Uterus (tissue), 4 donors: Measurements from ENCODE around the gene NGRN. TPM values are rescaled to one million over a fixed set of nuclear protein-coding genes. Genes with fewer than 3 reads are reported as not detected.

ENCODE experiments used
- DNase-seq, 2 donors: peaks; one replicate each; pipeline ENCODE4 v3.0.0-alpha.2; 2019 to 2020
- H3K27ac ChIP-seq, 2 donors: fragments of 200-600 bp; sonication (generic); 1 replicate in 1 of 2; 2 replicates in 1 of 2; pipeline ENCODE4 v1.5.1; 2016 to 2018
- H3K27me3 ChIP-seq, 2 donors: fragments of 200-600 bp; sonication (generic); one replicate each; pipeline ENCODE4 v1.5.1; 2018 to 2019; ENCODE audit warnings: control low read depth in 1 of 2
- H3K36me3 ChIP-seq, 2 donors: fragments of 200-600 bp; sonication (generic); one replicate each; pipeline ENCODE4 v1.5.1; 2019; ENCODE audit warnings: control low read depth in 1 of 2
- H3K4me1 ChIP-seq, 2 donors: fragments of 200-600 bp; sonication (generic); one replicate each; pipeline ENCODE4 v1.5.1; 2018 to 2019; ENCODE audit warnings: control low read depth in 1 of 2
- H3K4me3 ChIP-seq, 2 donors: fragments of 200-600 bp; sonication (generic); 1 replicate in 1 of 2; 2 replicates in 1 of 2; pipeline ENCODE4 v1.5.1; 2018 to 2019; ENCODE audit warnings: mild to moderate bottlenecking in 1 of 2
- H3K9me3 ChIP-seq, 2 donors: fragments of 200-600 bp; sonication (generic); one replicate each; pipeline ENCODE4 v1.5.1; 2019; ENCODE audit warnings: control low read depth in 1 of 2
- POLR2A ChIP-seq, 2 donors: fragments of 450-650 bp; IDR thresholded peaks; one replicate each; pipeline ENCODE4 v1.6.1; 2016; ENCODE audit warnings: antibody characterized with exemption in 2 of 2, mild to moderate bottlenecking in 1 of 2, moderate library complexity in 1 of 2
- intact Hi-C: fragments of 100-400 bp; cut with DNase I; formaldehyde crosslinking; loops from one replicate; pipeline ENCODE4 v1.15.1; 2023; ENCODE audit warnings: low total_unique reads
- total RNA-seq, 4 donors: library from RNA; depleted of rRNA in 3 of 4; stranded (reverse); fragments of >200 nt in 3 of 4; gene quantifications; one replicate each; pipeline versions ENCODE4 v1.1.0 to v1.2.4, GENCODE V29; 2014 to 2023
- TF ChIP-seq, protein P1 (sequence below), 4 experiments: fragments of 200-600 bp in 2 of 4; fragments of 450-650 bp in 2 of 4; sonication (generic) in 2 of 4; IDR thresholded peaks; one replicate each; pipeline ENCODE4 v1.5.1; 2016 to 2019; ENCODE audit warnings: antibody characterized with exemption in 4 of 4, mild to moderate bottlenecking in 2 of 4, moderate library complexity in 1 of 4
- donor health status: DM: yes; HTN: yes; CAD: no.

The NGRN gene
- total RNA-seq, 4 donors from 2014 or later = 35.6 to 119 (median 69.4) TPM

DNA sequence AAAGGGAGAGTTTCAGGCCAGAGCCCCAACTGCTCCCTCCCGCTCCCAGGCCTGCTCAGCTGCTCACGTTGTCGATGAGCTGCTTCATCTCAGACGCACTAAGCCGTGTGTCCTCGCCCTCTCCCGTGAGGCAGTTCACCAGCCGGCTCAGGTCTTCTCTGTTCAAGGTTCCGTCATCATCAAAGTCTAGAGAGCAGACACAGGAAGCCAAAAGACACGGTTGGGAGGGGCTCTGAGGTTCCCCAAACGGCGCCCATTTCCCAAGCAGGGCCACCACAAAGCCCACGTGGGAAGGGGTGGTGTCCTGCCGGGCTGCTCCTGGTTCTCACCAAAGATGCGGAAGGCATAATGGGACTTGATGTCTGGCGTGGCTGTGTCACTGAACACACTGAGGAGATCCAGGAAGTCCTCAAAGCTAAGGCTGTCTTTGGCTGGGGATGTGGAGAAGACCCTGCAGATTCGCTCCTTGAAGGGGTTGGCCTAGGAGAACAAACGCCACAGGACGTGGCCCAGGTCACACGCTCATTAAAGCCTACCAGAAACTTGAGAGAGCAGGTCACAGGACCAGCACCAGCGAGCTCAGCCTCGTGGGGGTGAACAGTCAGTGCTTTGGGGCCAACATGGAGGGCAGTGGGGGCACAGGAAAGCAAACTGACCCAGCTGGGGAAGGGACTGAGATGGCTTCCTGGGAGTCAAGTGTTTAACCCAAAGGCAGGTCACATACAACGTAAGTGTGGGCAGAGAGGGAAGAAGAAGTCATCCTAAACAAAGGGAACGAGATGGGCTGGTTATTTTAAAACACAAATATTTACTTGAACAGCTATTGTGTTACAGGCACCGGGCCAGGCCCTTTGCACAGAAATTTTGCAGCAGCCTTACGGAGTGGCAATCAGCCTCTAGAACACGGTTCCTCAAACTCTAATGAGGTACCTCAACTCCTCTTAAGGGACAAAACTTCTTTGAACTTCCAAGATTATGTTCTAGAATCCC is 34.1 kb upstream of the NGRN start:
- Histone ChIP-seq H3K9me3 (no peaks in the 10 kb centered on the region), H3K4me3 (no peak overlapping the region), H3K27ac (no peak overlapping the region), H3K27me3 (no peaks in the 10 kb centered on the region), H3K4me1 (peaks cover 0 to 4% of the 10 kb centered on the region in 2 donors), H3K36me3 (no peaks in the 10 kb centered on the region)
- intact Hi-C loops = no loop called here
- TF ChIP-seq, protein P1, sequence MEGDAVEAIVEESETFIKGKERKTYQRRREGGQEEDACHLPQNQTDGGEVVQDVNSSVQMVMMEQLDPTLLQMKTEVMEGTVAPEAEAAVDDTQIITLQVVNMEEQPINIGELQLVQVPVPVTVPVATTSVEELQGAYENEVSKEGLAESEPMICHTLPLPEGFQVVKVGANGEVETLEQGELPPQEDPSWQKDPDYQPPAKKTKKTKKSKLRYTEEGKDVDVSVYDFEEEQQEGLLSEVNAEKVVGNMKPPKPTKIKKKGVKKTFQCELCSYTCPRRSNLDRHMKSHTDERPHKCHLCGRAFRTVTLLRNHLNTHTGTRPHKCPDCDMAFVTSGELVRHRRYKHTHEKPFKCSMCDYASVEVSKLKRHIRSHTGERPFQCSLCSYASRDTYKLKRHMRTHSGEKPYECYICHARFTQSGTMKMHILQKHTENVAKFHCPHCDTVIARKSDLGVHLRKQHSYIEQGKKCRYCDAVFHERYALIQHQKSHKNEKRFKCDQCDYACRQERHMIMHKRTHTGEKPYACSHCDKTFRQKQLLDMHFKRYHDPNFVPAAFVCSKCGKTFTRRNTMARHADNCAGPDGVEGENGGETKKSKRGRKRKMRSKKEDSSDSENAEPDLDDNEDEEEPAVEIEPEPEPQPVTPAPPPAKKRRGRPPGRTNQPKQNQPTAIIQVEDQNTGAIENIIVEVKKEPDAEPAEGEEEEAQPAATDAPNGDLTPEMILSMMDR (IDR thresholded peaks at IDR 0.05) = no peak
- TF ChIP-seq POLR2A (IDR thresholded peaks at IDR 0.05) = no peak
- DNase-seq = no peak

DNA sequence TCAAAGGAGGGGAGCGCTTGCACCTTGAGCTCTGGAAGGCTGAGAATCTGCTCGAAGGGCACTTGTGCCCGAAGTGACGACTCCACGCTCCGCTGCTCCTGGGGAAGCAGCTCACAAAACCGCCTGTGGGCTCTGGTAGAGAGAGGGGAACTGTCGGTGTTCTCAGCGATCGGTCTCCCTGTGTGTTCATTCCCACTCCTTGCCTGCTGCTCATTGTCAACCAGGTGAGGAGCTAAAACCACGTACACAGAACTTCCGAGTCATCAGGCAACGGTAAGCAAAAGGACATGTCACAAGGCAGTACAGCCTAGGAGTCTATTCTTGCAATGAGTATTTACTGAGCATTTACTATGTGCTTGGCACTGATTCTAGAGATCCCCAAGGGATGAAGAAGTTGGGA is 33.3 kb upstream of the NGRN start:
- intact Hi-C loops = no loop called here
- Histone ChIP-seq H3K27ac (no peak overlapping the region), H3K9me3 (no peaks in the 10 kb centered on the region), H3K27me3 (no peaks in the 10 kb centered on the region), H3K4me1 (peaks cover 0 to 4% of the 10 kb centered on the region in 2 donors), H3K4me3 (no peak overlapping the region), H3K36me3 (no peaks in the 10 kb centered on the region)
- no peak for TF ChIP-seq POLR2A (IDR thresholded peaks at IDR 0.05)
- TF ChIP-seq, protein P1 (IDR thresholded peaks at IDR 0.05) = no peak
- DNase-seq = no peak

DNA sequence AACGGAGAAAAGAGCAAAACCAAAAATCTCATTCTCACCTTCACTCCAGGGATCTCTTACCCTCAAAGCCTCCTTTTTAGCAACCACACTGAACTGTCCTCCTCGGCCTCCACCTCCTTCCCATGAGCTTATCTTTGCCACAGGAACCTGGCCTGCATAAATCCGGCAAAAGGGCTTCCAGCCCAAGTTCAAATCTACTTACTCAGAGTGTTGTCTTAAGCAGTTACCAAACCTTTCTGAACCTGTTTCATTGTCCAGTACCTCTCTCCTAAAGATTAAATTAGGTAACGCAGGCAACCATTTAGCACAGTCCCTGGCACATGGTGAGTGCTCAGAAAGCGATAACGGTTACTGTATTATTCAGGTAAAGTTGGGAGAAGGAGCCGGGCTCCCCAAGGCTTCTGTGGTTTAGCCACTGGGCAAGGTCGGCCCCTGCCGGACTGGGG is 32.5 kb upstream of the NGRN start:
- no peak for DNase-seq
- intact Hi-C loops = no loop called here

DNA sequence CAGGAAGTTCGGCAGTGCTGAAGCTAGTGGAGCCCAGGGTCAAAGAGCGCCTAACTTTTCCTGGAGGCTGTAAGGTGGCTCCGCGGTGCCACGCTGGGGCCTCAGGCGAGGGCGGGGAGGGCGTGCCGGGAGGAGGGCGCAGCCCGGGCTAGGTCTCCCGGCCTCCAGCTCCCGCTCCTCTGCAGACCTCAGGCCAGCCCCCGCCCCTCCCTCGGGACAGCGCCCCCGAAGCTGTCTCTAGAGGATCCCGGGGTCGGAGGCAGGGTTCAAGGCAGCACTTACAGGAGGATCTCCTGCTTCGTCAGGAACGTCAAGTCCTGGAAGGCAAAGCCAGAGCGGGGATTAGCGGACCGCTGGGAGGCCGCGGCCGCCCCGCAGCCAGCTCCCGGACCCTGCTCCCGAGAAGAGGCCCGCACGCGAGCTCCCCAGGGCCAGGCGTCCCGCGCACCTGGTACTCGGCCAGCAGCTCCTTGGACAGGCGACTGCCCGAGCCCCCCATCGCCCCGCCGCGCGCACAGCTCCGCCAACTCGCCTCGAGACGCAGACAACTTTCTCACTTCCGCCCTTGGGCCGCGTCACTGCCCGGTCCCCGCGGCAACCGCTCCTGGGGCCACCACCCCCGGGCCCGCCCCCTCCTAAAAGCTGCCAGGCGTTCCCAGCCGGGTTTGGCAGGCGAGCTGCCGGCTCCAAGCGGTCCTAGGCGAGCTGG is 31.9 kb upstream of the NGRN start, which contains the start of gene CIB1:
Gene CIB1, minus strand, starts transcription at position 555 of the 709 bp plus-strand sequence. Its CDS starts 56 bp downstream, at position 499.
- Histone ChIP-seq H3K27ac (peak within 1 kb of the TSS; percentile 86 to 91), H3K4me1 (peaks cover 0 to 4% of the 10 kb centered on the region in 2 donors), H3K27me3 (no peaks in the 10 kb centered on the region), H3K9me3 (no peaks in the 10 kb centered on the region), H3K4me3 (peak within 1 kb of the TSS; percentile 76 to 81), H3K36me3 (no peaks in the 10 kb centered on the region)
- TF ChIP-seq, protein P1 (IDR thresholded peaks at IDR 0.05) = peak in 3 of 4 experiments; percentile 1 to 47 (median 43)
- peak in 1 of 2 donors; percentile 65 for TF ChIP-seq POLR2A (IDR thresholded peaks at IDR 0.05)
- intact Hi-C loops = no loop called here
- peak; percentile 96 to 98 for DNase-seq

More for the DNA sequence above, 32.5 kb upstream of the NGRN start:
- Histone ChIP-seq H3K27me3 (no peaks in the 10 kb centered on the region), H3K9me3 (no peaks in the 10 kb centered on the region), H3K4me3 (peak overlapping the region; percentile 76 to 81), H3K36me3 (no peaks in the 10 kb centered on the region), H3K4me1 (peaks cover 0 to 4% of the 10 kb centered on the region in 2 donors), H3K27ac (peak overlapping the region; percentile 66 to 83)
- no peak for TF ChIP-seq POLR2A (IDR thresholded peaks at IDR 0.05)
- TF ChIP-seq, protein P1 (IDR thresholded peaks at IDR 0.05) = peak in 1 of 4 experiments; percentile 60
